Measurements from ENCODE around the gene GAL3ST3.
"Not testable (repeated sequence)": the region's sequence is repeated elsewhere in the genome, so short reads cannot be mapped to it uniquely, and the experiment has no call there.

DNA sequence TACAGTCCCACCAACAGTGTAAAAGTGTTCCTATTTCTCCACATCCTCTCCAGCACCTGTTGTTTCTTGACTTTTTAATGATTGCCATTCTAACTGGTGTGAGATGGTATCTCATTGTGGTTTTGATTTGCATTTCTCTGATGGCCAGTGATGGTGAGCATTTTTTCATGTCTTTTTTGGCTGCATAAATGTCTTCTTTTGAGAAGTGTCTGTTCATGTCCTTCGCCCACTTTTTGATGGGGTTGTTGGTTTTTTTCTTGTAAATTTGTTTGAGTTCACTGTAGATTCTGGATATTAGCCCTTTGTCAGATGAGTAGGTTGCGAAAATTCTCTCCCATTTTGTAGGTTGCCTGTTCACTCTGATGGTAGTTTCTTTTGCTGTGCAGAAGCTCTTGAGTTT lies 43.2 kb upstream of the GAL3ST3 start:
- TF ChIP-seq, protein P1, sequence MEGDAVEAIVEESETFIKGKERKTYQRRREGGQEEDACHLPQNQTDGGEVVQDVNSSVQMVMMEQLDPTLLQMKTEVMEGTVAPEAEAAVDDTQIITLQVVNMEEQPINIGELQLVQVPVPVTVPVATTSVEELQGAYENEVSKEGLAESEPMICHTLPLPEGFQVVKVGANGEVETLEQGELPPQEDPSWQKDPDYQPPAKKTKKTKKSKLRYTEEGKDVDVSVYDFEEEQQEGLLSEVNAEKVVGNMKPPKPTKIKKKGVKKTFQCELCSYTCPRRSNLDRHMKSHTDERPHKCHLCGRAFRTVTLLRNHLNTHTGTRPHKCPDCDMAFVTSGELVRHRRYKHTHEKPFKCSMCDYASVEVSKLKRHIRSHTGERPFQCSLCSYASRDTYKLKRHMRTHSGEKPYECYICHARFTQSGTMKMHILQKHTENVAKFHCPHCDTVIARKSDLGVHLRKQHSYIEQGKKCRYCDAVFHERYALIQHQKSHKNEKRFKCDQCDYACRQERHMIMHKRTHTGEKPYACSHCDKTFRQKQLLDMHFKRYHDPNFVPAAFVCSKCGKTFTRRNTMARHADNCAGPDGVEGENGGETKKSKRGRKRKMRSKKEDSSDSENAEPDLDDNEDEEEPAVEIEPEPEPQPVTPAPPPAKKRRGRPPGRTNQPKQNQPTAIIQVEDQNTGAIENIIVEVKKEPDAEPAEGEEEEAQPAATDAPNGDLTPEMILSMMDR (conservative IDR thresholded peaks at IDR 0.05; ENCODE audit: low read length), result not testable (repeated sequence)
- not testable (repeated sequence) for TF ChIP-seq EZH2phosphoT487 (IDR thresholded peaks at IDR 0.05; ENCODE audit: borderline replicate concordance, low read depth, low read length)
